HG03196 (cell line): ENCODE results near the gene MEP1A.
"Not testable (repeated sequence)": the region's sequence is repeated elsewhere in the genome, so short reads cannot be mapped to it uniquely, and the experiment has no call there.

Experiments
- ATAC-seq: cut with Tn5 transposase; IDR thresholded peaks from one replicate; pipeline ENCODE4 v1.9.1; 2021; ENCODE audit not compliant: unreplicated experiment

Gene MEP1A, protein sequence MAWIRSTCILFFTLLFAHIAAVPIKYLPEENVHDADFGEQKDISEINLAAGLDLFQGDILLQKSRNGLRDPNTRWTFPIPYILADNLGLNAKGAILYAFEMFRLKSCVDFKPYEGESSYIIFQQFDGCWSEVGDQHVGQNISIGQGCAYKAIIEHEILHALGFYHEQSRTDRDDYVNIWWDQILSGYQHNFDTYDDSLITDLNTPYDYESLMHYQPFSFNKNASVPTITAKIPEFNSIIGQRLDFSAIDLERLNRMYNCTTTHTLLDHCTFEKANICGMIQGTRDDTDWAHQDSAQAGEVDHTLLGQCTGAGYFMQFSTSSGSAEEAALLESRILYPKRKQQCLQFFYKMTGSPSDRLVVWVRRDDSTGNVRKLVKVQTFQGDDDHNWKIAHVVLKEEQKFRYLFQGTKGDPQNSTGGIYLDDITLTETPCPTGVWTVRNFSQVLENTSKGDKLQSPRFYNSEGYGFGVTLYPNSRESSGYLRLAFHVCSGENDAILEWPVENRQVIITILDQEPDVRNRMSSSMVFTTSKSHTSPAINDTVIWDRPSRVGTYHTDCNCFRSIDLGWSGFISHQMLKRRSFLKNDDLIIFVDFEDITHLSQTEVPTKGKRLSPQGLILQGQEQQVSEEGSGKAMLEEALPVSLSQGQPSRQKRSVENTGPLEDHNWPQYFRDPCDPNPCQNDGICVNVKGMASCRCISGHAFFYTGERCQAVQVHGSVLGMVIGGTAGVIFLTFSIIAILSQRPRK

GRCh38 chr6:46793138-46793537 lies at the start of gene MEP1A:
MEP1A (plus strand) TSS chr6:46793389; CDS start chr6:46793399, 10 bp downstream.
- no peak for ATAC-seq

GRCh38 chr6:46743425-46744158 lies 49.6 kb upstream of the MEP1A start:
- ATAC-seq, result no peak

DNA sequence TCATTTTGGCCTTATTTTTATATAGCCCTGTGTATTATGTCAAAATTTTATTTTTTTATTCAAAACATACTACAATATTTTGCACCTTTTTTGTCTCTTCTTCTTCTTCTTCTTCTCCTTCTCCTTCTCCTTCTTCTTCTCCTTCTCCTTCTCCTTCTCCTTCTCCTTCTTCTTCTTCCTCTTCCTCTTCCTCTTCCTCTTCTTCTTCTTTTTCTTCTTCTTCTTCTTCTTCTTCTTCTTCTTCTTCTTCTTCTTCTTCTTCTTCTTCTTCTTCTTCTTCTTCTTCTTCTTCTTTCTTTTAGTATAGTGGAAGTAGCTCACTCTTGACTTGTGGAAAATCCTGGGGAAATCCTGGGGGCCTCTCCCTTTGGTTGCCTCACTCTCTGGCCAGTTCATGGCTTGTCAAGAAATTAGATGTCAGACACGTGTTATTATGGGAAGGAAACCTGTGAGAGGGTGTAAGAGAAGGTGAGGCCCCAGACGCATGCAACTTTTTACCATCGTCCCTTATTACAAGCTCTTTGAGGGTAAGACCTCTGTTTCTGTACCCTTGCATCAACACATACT lies 48.9 kb upstream of the MEP1A start:
- not testable (repeated sequence) for ATAC-seq

GRCh38 chr6:46745973-46746372 lies 47.2 kb upstream of the MEP1A start:
- ATAC-seq, result no peak

DNA sequence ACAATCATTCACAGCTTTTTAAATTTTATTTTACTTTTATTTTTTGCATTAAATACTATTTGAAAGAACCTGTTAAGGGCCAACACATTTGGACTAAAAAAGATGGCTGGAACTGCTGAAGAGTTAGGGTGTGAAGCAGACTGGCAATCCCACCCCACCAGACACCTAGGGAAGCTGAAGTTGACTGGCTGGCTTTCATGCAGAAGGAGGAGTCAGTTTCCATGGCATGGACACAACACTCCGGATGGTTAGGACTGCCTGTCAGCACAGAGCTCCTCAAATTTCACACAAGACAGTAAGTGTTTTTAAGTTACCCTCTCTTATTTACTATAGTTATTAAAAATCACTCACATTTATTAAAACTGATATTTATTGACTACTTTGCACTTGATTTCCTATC lies 46.5 kb upstream of the MEP1A start, which contains the start of gene ANKRD66:
TSS of gene ANKRD66 (plus strand) at position 238 of the 400 bp plus-strand sequence. CDS start 5,016 bp downstream, outside the sequence.
- ATAC-seq, result no peak

- no peak for ATAC-seq
Measured at GRCh38 chr6:46748940-46749503, 44.2 kb upstream of the MEP1A start.

- no peak for ATAC-seq
Measured at GRCh38 chr6:46749731-46750130, 43.5 kb upstream of the MEP1A start.

- no peak for ATAC-seq
Measured at GRCh38 chr6:46751658-46752057, 41.5 kb upstream of the MEP1A start.

DNA sequence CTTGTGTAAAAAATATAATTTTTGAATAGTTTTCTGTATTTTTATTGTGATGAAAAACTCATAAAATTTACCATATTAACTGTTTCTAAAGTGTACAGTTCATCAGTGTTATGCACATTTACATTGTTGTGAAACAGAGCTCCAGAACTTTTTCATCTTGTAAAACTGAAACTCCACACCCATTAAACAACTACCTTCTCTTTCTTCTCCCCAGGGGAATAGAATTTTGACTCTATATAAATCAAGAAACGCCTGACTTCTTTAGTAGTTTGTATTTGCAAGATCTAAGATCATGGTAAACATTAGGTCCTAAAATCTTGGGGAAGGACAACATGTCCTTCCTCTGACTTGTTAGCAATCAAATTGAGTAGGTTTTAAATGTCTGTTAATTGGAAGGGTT lies 37.3 kb upstream of the MEP1A start:
- ATAC-seq, result no peak

DNA sequence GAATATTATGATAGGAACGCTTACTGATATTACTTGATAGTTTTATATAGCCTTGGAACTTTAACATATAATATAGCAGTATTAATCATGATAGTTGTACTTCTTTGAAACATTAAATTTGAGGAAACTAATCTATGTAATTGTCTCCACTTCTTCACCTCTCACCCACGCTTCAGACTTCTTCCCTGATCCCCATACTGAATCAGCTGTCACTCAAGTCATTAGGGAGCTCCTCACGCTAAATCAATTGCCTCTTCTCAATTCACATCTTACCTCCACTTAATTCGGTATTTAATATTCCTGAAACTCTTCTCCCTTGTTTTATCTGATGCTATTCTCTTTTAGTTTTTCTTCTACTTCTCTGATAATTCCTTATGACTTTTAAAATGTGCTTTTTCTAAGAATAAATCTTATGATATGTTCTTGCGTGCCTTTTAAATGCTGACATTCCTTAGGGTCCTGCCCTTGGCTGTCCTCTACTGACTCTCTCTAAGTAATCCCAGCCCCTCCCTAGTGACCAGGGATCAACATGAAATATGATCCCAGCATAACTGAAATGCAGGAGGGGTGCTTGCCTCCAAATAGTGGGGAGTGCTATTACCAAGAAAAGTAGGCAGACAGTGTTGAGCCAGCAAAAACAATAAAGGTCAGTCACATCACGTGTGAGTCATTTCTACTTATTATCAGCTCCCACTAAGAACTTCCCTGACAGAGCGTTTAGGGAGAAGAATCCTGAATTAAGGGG lies 36.5 kb upstream of the MEP1A start:
- no peak for ATAC-seq

- no peak for ATAC-seq
Measured at GRCh38 chr6:46757214-46757596, 36.0 kb upstream of the MEP1A start.

GRCh38 chr6:46758960-46759753 lies 34.0 kb upstream of the MEP1A start:
- no peak for ATAC-seq

- no peak for ATAC-seq
Measured at GRCh38 chr6:46760925-46761324, 32.3 kb upstream of the MEP1A start.

GRCh38 chr6:46763466-46763865 lies 29.7 kb upstream of the MEP1A start:
- ATAC-seq, result no peak

DNA sequence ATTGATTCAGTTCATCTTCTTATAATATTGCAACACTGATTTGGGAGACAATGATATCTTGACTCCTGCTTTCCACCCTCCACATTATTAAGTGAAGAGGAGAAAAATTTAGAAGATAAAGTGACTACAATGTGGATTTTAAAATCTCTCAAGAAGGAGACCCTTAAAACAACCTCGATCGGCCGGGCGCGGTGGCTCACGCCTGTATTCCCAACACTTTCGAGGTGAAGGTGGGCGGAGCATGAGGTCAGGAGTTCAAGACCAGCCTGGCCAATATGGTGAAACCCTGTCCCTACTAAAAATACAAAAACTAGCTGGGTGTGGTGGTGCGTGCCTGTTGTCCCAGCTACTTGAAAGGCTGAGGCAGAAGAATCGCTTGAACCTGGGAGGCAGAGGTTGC lies 28.9 kb upstream of the MEP1A start:
- ATAC-seq, result not testable (repeated sequence)

GRCh38 chr6:46764961-46765360 lies 28.2 kb upstream of the MEP1A start:
- no peak for ATAC-seq

GRCh38 chr6:46772016-46772415 lies 21.2 kb upstream of the MEP1A start:
- no peak for ATAC-seq

- no peak for ATAC-seq
Measured at GRCh38 chr6:46772762-46773161, 20.4 kb upstream of the MEP1A start.

DNA sequence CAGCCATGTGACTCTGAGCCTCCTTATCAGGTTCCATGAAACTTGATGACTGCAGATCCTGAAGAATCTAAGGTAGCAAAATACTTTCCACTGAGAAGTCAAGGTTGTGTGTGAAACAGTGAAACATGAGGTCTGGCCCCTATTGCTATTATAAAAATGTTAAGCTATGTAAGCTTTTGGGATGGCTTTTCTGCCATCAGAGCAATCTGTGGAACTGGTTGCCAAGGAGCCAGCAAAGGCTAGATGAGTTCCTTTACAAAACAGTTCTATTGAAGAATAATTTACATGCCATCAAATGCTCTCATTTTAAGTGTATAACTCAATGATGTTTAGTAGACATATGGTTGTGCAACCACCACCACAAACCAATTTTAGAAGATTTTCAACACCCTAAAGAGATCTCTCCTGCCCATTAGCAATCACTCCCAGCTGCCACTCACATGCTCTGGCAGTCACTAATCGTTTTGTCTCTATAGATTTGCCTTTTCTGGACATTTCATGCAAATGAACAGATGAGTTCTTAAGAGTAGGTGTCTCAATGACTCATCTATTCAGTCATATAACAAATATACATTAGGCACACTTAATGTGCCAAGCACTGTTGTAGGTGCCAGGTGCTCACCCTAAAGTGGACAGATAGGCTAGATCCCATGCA lies 19.9 kb upstream of the MEP1A start:
- ATAC-seq, result no peak
